HL-60/S4 treated with retinoic acid at 250 ng/mL for 4 days and 3 days (cell line): Measurements from ENCODE around the gene DENND5A.
"Not testable (repeated sequence)": the region's sequence is repeated elsewhere in the genome, so short reads cannot be mapped to it uniquely, and the experiment has no call there.

ENCODE experiments used
- in situ Hi-C: fragments of 300-500 bp; cut with MboI; formaldehyde crosslinking; loops from 2 replicates; pipeline ENCODE4 v1.7.0; 2022; ENCODE audit warnings: low sequenced_read_pairs

Gene DENND5A

DNA sequence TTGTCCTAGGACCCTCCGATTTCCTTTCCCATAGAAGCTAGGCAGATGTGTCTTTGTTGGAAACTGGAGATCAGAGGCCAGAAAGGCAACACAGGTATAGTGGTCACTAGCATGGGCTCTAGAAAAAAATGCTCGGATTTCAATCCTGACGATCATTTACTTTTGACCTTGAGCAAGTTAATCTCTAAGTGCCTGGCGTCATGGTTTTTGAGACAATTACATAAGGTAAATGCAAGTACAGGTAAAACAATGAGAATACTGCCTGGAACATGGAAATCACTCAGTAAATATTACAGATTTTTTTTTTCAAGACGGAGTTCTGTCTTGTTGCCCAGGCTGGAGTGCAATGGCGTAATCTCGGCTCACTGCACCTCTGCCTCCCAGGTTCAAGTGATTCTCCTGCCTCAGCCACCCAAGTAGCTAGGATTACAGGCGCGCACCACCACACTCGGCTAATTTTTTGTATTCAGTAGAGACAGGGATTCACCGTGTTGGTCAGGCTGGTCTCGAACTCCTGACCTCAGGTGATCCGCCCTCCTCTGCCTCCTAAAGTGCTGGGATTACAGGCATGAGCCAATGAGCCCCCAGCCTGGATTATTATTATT, 1.1 kb upstream of the DENND5A start:
- in situ Hi-C loops = no loop called here

DNA sequence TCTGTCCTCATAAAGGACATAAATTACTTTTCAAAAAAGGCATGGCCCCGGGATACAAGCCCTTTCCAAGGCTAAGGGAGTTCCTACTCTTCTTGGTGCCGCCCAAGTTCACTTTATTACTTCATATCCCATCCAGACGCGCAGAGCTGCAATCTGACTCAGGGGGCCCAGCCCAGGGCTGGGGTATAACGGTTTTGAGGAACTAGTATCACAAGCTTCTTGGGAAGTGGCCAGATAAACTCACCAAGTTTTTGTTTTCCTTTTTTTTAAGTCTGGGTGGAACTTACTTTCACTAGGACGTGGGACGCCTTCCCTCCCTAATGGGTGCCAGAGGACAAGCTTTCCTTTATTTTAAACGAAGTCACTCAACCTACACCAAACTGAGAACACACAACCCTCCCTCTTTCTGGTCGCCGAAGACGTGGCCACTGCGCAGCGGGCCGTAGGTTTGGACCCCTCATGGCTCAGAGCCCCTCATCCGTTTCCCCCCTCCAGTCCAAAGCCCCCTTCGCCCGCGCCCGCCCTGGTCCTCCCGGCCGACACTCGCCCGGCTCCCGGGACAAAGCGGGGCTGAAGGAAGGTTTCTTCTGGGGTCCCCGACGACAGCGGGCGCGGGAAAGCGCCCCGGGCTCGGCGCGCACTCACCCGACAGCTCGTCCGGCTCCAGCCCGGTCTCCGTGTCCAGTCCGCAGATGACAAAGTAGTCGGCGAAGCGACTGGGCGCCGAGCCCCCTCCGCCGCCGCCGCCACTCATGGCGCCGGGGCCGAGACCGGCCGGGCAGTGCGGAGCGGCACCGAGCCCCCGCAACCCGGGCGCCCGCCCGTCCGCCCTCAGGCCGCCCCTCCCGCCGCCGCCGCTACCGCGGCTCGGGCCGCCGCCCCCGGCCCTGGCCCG, 587 bp downstream of the DENND5A start:
- in situ Hi-C loops = no loop called here

DNA sequence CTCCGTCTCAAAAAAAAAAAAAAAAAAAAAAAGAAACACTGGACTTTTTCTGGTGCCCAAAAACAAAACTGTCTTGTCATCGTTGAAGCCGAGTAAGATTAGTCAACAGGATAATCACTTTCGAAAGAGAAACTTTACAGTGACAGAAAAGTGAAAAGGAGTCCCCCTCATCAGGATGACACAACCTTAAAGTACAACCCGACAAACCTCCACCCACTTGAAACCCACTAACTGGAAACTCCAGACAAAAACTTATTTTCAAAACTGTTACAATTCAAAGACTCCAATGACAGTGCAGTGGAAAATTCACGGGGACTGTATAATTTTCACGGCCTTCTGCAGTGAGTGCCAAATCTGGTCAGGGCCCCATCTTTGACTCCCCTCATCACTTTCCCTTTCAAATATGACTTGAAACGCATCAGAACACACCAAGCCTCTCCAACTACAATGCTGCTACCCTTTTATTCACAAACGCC, 1.3 kb downstream of the DENND5A start:
- in situ Hi-C loops = no loop called here

DNA sequence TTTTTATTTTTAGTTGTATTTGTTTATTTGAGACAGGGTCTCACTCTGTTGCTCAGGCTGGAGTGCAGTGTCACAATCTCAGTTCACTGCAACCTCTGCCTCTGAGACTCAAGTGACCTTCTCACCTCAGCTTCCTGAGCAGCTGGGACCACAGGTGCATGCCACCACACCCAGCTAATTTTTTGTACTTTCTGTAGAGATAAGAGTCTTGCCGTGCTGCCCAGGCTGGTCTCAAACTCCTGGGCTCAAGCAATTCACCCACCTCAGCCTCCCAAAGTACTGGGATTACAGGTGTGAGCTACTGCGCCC, 4.4 kb downstream of the DENND5A start:
- in situ Hi-C loops = not testable (repeated sequence)

DNA sequence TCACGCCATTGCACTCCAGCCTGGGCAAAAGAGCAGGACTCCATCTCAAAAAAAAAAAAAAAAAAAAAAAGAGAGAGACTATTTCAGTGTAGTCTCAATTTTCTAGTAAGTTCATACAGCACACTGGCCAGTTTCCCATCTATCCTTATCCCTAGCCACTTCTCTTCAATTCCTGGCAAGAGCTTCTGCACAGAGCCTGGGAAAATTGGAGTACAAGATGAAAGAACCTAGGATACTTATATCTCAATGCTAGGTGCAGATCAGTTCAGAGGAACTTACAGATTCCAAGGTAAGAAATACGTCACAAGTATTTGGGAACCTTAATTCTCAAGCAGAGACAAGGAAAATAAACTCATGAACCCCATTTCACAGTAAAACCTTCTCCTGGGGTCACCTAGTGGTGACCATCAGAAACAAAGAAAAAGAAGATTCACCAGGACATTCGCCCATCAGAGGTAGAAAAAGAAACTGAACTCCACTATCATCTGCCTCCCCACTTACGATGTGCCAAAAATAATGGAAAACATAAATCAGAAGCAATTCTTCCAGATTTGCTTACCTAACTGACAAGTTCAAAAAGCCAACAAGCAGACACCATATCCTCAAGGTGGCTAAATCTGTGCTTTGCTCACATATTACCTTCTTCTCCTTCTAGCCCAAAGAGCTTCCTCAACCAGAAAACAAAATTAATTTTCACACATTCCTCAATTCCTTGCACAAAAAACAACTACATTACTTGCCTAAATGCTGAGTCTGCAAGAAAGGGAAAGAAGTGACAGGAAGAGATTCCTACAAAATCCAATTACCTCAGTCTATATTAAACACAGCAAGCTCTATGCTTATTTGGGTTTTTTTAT, 4.9 kb downstream of the DENND5A start:
- in situ Hi-C loops = no loop called here

DNA sequence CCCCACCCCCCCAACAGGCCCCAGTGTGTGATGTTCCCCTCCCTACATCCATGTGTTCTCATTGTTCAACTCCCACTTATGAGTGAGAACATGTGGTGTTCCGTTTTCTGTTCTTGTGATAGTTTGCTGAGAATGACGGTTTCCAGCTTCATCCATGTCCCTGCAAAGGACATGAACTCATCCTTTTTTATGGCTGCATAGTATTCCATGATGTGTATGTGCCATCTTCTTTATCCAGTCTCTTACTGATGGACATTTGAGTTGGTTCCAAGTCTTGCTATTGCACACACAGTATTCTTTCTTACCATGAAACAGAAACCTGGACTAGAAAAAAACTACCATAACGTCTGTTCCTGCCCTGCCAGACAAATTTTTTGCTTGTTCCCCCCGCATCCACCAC, 6.9 kb downstream of the DENND5A start:
- in situ Hi-C loops = not testable (repeated sequence)

DNA sequence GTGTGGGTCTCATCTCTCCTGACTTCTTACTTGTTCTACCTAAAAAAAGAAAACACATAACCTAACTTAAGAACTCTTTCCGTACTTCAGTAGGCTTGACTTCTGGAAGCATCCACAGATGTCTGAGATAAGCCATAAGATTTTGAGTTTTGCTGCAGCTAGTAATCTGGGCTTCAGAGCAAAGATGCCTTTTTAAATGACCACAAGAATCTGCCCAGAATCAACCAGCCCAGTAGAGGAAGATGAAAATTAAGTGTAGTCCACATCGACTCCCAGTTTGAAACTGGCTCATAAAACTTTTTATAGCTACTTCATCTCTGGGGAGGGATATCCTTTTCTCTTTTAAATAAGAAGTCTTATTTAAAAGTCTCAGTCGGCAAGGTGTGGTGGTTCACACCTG, 10.7 kb downstream of the DENND5A start:
- in situ Hi-C loops = no loop called here

DNA sequence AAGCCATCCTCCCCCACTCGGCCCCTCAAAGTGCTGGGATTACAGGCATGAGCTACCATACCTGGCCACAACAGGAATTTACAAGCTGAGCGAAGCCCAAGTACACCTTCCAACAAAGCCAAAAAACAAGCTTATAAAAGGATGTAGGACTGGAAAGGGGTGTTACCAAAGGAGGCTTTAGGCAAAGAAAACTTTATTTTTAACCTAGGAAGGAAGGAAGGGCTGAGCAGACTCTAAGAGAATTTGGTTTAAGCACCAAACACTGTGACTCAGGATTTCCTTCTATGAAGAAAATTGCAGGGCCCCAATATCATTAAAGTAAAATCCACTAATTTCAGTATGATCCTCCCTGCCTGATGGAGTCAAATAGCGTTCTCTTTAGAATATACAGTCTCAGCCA, 12.1 kb downstream of the DENND5A start:
- in situ Hi-C loops = no loop called here

DNA sequence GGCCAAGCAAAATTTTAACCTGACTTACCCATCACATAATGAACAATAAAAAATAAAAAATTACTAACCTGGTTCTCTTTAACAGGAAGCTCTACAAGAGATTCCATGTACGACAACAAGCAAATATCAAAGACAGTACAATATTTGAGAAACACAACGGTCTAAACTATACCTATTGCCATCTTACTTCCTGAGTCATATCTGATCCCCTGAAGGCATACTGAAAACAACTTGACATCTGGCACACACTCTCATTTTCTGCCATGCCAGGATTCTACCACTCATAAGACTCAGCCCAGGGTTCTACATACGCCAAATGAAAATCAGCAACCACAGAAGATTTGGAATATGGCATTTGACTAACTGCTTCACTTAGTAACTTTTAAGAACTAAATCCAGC, 13.8 kb downstream of the DENND5A start:
- in situ Hi-C loops = no loop called here

DNA sequence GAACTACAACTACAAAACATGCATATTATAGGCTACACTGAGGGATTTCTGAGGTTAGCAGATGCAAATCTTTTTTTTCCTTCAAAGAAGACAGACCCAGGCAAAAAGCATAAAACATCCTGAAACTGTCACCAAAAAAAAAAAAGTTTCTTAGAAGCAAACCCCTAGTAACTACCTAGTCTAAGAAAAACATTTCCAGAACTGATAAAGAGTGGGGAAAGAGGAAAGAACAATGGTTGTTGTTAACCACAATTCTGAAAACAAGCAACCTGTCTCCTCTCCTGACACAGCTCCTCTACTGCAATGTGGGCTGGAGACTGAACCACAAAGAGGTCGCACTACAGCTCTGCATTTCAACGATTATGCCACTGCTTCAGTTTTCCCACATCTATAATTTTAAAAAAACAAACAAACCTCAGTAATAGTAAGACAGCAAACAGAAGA, 15.0 kb downstream of the DENND5A start:
- in situ Hi-C loops = no loop called here

DNA sequence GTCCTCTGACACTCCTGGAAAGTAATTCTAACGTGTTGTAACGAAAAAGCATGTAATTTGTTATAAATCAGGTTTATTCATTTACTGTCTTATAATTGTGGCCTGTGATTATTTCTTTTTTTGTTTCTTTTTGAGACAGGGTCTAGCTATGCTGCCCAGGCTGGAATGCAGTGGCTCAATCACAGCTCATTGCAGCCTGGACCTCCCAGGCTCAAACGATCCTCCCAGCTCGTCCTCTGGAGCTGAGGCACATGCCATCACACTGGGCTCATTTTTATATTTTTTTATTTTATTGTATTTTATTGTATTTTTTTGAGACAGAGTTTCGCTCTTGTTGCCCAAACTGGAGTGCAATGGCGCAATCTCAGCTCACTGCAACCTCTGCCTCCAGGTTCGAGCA, 15.9 kb downstream of the DENND5A start:
- in situ Hi-C loops = no loop called here

DNA sequence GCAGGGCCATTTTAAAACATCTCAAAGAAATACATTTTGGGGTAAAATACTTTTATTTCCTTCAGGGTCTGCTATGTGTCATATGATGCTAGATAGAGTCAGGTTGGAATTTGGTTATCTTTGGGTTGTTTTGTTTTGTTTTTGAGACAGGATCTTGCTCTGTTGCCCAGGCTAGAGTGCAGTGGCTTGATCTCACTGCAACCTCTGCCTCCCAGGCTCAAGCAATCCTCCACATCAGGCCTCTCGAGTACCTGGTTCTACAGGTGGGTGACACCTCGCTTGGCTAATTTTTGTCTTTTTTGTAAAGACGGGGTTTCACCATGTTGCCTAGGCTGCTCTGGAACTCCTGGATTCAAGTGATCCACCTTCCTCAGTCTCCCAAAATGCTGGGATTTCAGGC, 17.3 kb downstream of the DENND5A start:
- in situ Hi-C loops = no loop called here

DNA sequence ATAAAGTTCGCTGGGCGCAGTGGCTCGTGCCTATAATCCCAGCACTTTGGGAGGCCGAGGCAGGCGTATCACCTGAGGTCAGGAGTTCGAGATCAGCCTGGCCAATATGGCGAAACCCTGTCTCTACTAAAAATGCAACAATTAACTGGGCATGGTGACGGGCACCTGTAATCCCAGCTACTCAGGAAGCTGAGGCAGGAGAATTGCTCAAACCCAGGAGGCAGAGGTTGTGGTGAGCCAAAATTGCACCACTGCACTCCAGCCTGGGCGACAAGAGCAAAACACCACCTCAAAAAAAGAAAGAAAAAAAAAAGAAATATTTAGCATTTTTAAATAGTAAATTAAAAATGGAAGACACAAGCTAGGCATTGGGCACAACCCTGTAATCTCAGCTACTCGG, 28.9 kb downstream of the DENND5A start:
- in situ Hi-C loops = not testable (repeated sequence)

DNA sequence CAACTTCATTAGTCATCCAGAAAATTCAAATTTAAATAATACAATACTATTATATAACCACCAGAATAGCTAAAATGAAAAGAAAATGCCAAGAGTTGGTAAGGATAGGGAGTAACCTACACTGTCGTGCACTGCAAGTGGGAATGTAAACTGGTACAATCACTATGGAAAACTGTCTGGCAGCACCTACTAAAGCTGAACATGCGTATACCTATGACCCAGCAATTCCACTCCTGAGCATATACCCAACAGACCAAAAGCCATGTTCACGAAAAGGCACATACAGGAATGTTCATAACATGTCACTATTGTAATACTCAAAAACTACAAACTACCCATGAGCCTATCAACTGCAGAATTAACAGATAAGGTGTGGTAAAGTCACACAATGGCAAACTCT, 32.7 kb downstream of the DENND5A start:
- in situ Hi-C loops = no loop called here

DNA sequence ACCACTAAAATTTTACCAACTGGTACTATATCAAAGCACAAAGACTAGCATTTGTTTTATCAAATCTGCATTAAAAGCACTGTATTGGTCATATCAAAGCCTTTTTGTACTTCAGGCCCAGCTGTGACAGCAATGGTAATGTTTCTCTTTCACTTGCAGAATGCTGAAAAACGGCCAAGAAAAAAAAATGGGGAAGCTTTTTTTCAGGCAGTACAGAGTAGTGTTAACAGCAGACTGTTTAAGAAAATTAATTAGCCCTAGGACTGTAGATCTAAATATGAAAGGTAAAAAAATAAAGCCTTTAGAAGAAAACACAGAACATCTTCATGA, 33.3 kb downstream of the DENND5A start:
- in situ Hi-C loops = no loop called here

DNA sequence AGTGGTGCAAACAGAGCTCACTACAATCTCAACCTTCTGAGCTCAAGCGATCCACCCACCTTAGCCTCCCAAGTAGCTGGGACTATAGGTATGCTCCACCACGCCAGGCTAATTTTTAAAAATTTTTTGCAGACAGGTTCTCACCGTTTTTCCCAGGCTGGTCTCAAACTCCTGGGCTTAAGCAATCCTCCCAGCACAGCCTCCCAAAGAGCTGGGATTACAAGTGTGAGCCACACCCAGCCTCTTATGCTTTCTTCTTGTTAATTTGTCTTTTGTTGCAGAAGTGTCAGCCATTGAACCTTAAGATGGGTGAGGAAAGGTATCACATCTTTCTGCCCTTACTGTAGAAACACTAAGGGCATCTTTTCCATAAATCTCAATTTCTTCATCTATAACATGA, 34.9 kb downstream of the DENND5A start:
- in situ Hi-C loops = no loop called here

DNA sequence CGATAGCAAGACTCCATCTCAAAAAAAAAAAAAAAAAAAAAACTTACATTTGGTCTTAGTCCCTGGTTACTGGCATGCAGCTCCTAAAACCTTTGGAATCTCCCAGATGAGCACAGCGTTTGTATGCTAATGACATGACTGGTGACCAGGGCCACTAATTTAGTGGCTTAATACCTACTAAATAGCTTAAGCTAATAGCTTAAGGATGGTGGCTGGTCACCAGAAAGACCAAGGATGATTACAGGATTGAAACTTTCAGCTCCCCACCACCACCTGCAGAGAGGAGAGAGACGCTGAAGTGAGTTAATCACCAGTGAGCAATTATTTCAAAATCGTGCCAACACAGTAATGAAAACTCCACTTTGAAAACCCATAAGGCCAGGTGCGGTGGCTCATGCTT, 37.1 kb downstream of the DENND5A start:
- in situ Hi-C loops = no loop called here

DNA sequence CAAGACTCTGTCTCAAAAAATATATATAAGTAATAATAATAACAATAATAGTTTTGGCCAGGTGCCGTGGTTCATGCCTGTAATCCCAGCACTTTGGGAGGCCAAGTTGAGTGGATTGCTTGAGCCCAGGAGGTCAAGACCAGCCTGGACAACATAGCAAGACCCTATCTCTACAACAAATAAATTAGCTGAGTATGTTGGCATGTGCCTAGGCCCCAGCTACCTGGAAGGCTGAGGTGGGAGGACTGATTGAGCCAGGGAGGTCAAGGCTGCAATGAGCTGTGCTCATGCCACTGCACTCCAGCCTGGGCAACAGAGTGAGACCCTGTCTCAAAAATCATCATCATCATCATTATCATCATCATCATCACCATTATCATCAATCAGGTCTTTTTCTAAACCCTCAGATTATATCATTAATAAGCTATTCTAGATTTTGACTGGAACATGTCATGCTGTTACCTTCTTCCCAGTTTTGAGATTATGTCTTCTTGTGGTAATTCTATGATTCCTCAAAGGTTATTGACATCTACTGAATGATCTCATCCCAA, 39.3 kb downstream of the DENND5A start:
- in situ Hi-C loops = no loop called here

DNA sequence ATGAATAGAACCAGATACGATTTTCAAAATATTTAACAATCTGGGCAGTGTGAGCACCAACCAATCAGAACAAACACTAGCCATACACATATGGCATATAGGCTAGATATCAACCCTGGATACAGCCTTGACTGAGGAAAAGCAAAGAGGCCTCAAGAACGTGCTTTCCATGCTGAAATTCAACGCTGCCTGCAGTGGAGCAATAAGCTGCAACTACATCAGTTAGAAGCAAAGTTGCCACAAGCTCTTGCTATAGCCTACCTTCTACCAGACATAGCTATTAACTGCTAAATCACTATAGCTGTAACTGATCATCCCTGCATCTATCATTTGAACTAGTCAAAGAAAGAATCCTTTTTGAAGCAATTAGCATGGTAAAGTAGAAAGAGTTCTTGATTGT, 42.5 kb downstream of the DENND5A start:
- in situ Hi-C loops = no loop called here

DNA sequence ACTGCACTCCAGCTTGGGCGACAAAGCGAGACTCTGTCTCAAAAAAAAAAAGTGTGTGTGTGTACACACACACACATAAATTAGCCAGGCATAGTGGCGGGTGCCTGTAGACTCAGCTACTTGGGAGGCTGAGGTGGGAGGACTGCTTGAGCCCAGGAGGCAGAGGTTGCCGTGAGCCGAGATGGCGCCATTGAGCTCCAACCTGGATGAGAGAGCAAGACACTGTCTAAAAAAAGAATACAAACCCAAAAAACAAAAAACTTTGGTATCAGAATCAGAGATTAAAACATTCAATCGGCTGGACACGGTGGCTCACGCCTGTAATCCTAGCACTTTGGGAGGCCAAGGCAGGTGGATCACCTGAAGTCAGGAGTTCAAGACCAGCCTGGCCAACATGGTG, 44.3 kb downstream of the DENND5A start:
- in situ Hi-C loops = not testable (repeated sequence)

DNA sequence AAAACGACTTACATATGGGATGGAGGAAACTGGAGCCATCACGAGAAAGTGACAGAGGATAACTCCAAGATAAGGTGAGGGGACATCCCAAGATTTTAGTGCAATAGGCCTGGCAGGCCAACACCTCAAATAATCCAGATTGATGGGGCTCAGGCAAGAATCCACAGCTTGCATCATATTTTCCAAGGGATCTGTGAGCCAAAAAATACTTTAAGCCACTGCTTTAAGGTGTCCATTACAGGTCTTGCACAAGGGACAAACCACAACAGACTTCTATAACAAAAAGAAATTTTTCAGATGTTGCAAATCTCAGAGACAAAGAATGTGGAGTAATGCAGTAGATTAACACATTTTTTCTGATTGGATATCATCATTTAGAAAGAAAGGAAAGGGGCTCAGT, 45.6 kb downstream of the DENND5A start:
- in situ Hi-C loops = no loop called here
